Uterus (tissue), 4 donors: ENCODE data around the gene REV1. TPM values are rescaled to one million over a fixed set of nuclear protein-coding genes. Genes with fewer than 3 reads are reported as not detected.

ENCODE experiments used
- DNase-seq, 2 donors: peaks; one replicate each; pipeline ENCODE4 v3.0.0-alpha.2; 2019 to 2020
- H3K27ac ChIP-seq, 2 donors: fragments of 200-600 bp; sonication (generic); 1 replicate in 1 of 2; 2 replicates in 1 of 2; pipeline ENCODE4 v1.5.1; 2016 to 2018
- H3K27me3 ChIP-seq, 2 donors: fragments of 200-600 bp; sonication (generic); one replicate each; pipeline ENCODE4 v1.5.1; 2018 to 2019; ENCODE audit warnings: control low read depth in 1 of 2
- H3K36me3 ChIP-seq, 2 donors: fragments of 200-600 bp; sonication (generic); one replicate each; pipeline ENCODE4 v1.5.1; 2019; ENCODE audit warnings: control low read depth in 1 of 2
- H3K4me1 ChIP-seq, 2 donors: fragments of 200-600 bp; sonication (generic); one replicate each; pipeline ENCODE4 v1.5.1; 2018 to 2019; ENCODE audit warnings: control low read depth in 1 of 2
- H3K4me3 ChIP-seq, 2 donors: fragments of 200-600 bp; sonication (generic); 1 replicate in 1 of 2; 2 replicates in 1 of 2; pipeline ENCODE4 v1.5.1; 2018 to 2019; ENCODE audit warnings: mild to moderate bottlenecking in 1 of 2
- H3K9me3 ChIP-seq, 2 donors: fragments of 200-600 bp; sonication (generic); one replicate each; pipeline ENCODE4 v1.5.1; 2019; ENCODE audit warnings: control low read depth in 1 of 2
- POLR2A ChIP-seq, 2 donors: fragments of 450-650 bp; IDR thresholded peaks; one replicate each; pipeline ENCODE4 v1.6.1; 2016; ENCODE audit warnings: antibody characterized with exemption in 2 of 2, mild to moderate bottlenecking in 1 of 2, moderate library complexity in 1 of 2
- intact Hi-C: fragments of 100-400 bp; cut with DNase I; formaldehyde crosslinking; loops from one replicate; pipeline ENCODE4 v1.15.1; 2023; ENCODE audit warnings: low total_unique reads
- total RNA-seq, 4 donors: library from RNA; depleted of rRNA in 3 of 4; stranded (reverse); fragments of >200 nt in 3 of 4; gene quantifications; one replicate each; pipeline versions ENCODE4 v1.1.0 to v1.2.4, GENCODE V29; 2014 to 2023
- TF ChIP-seq, protein P1 (sequence below), 4 experiments: fragments of 200-600 bp in 2 of 4; fragments of 450-650 bp in 2 of 4; sonication (generic) in 2 of 4; IDR thresholded peaks; one replicate each; pipeline ENCODE4 v1.5.1; 2016 to 2019; ENCODE audit warnings: antibody characterized with exemption in 4 of 4, mild to moderate bottlenecking in 2 of 4, moderate library complexity in 1 of 4
- donor health status: DM: yes; HTN: yes; CAD: no.

The REV1 gene
- total RNA-seq, 4 donors from 2014 or later, result 20.7 to 132 (median 65.4) TPM

DNA sequence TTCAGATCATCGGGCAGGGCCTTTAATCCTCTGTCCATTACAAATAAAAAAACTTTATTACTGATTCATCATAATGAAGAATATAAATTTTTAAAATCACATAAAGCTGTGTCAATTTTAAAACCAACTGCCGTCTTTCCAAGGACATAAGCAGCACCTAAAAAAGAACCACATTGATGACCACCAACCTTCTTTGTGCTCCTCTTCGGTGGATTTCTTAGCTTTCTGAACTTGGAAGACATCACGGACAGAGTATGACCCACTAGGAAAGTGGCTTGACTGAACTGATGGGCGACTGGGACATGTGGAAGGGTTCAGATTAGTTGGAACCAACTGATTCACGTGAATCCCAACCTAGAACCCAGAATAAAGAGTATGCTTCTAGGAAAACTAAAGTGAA is 83.7 kb downstream of the REV1 start:
- no peaks in the 10 kb centered on the region for H3K9me3 ChIP-seq
- H3K27ac ChIP-seq, result no peak overlapping the region
- intact Hi-C loops, result no loop called here
- no peaks in the 10 kb centered on the region for H3K36me3 ChIP-seq
- H3K4me1 ChIP-seq, result no peaks in the 10 kb centered on the region
- no peak overlapping the region for H3K4me3 ChIP-seq
- H3K27me3 ChIP-seq, result no peaks in the 10 kb centered on the region
- no peak for DNase-seq
- TF ChIP-seq, protein P1, sequence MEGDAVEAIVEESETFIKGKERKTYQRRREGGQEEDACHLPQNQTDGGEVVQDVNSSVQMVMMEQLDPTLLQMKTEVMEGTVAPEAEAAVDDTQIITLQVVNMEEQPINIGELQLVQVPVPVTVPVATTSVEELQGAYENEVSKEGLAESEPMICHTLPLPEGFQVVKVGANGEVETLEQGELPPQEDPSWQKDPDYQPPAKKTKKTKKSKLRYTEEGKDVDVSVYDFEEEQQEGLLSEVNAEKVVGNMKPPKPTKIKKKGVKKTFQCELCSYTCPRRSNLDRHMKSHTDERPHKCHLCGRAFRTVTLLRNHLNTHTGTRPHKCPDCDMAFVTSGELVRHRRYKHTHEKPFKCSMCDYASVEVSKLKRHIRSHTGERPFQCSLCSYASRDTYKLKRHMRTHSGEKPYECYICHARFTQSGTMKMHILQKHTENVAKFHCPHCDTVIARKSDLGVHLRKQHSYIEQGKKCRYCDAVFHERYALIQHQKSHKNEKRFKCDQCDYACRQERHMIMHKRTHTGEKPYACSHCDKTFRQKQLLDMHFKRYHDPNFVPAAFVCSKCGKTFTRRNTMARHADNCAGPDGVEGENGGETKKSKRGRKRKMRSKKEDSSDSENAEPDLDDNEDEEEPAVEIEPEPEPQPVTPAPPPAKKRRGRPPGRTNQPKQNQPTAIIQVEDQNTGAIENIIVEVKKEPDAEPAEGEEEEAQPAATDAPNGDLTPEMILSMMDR (IDR thresholded peaks at IDR 0.05), result no peak
- no peak for TF ChIP-seq POLR2A (IDR thresholded peaks at IDR 0.05)

GRCh38 chr2:99404797-99405669 is 84.8 kb downstream of the REV1 start:
- Histone ChIP-seq H3K27me3 (no peaks in the 10 kb centered on the region), H3K27ac (no peak overlapping the region), H3K4me1 (no peaks in the 10 kb centered on the region), H3K9me3 (no peaks in the 10 kb centered on the region), H3K36me3 (no peaks in the 10 kb centered on the region), H3K4me3 (no peak overlapping the region)
- TF ChIP-seq POLR2A (IDR thresholded peaks at IDR 0.05), result no peak
- TF ChIP-seq, protein P1 (IDR thresholded peaks at IDR 0.05), result no peak
- intact Hi-C loops, result no loop called here
- no peak for DNase-seq

- Histone ChIP-seq H3K4me3 (no peak overlapping the region), H3K27ac (no peak overlapping the region), H3K4me1 (no peaks in the 10 kb centered on the region), H3K9me3 (no peaks in the 10 kb centered on the region), H3K36me3 (no peaks in the 10 kb centered on the region), H3K27me3 (no peaks in the 10 kb centered on the region)
- TF ChIP-seq, protein P1 (IDR thresholded peaks at IDR 0.05), result no peak
- no peak for TF ChIP-seq POLR2A (IDR thresholded peaks at IDR 0.05)
- no peak for DNase-seq
- intact Hi-C loops, result no loop called here
These were observed 85.6 kb downstream of the REV1 start for GRCh38 chr2:99404039-99404796.

GRCh38 chr2:99403524-99403923 is 86.3 kb downstream of the REV1 start:
- no peak overlapping the region for H3K4me3 ChIP-seq
- no peaks in the 10 kb centered on the region for H3K36me3 ChIP-seq
- TF ChIP-seq, protein P1 (IDR thresholded peaks at IDR 0.05), result no peak
- TF ChIP-seq POLR2A (IDR thresholded peaks at IDR 0.05), result no peak
- H3K4me1 ChIP-seq, result no peaks in the 10 kb centered on the region
- H3K27me3 ChIP-seq, result no peaks in the 10 kb centered on the region
- intact Hi-C loops, result no loop called here
- no peak for DNase-seq
- no peak overlapping the region for H3K27ac ChIP-seq
- H3K9me3 ChIP-seq, result no peaks in the 10 kb centered on the region

- Histone ChIP-seq H3K4me3 (no peak overlapping the region), H3K36me3 (no peaks in the 10 kb centered on the region), H3K27me3 (no peaks in the 10 kb centered on the region), H3K4me1 (no peaks in the 10 kb centered on the region), H3K9me3 (no peaks in the 10 kb centered on the region), H3K27ac (no peak overlapping the region)
- intact Hi-C loops, result no loop called here
- DNase-seq, result no peak
- TF ChIP-seq POLR2A (IDR thresholded peaks at IDR 0.05), result no peak
- TF ChIP-seq, protein P1 (IDR thresholded peaks at IDR 0.05), result no peak
These were observed 86.7 kb downstream of the REV1 start for GRCh38 chr2:99403084-99403483.
